ENCODE results near the gene ZBTB44.
"Not testable (repeated sequence)": the region's sequence is repeated elsewhere in the genome, so short reads cannot be mapped to it uniquely, and the experiment has no call there.

ZBTB44 gene

GRCh38 chr11:130198964-130199363, 115.8 kb downstream of the ZBTB44 start:
- Mint-ChIP-seq H3K4me3 (no peak overlapping the region), H3K27me3 (ENCODE audit: low read depth, poor library complexity) (peaks cover 9% of the 10 kb centered on the region), H3K27ac (no peak overlapping the region), H3K9me3 (peaks cover 12% of the 10 kb centered on the region), H3K36me3 (ENCODE audit: low read depth) (no peaks in the 10 kb centered on the region), H3K4me1 (no peaks in the 10 kb centered on the region)
- DNase-seq, result no peak
- TF ChIP-seq CTCF (IDR thresholded peaks at IDR 0.05), result no peak

GRCh38 chr11:130198292-130198691, 116.4 kb downstream of the ZBTB44 start:
- peaks cover 7% of the 10 kb centered on the region for H3K27me3 Mint-ChIP-seq (ENCODE audit: low read depth, poor library complexity)
- H3K27ac Mint-ChIP-seq, result no peak overlapping the region
- no peak overlapping the region for H3K4me3 Mint-ChIP-seq
- H3K4me1 Mint-ChIP-seq, result no peaks in the 10 kb centered on the region
- TF ChIP-seq CTCF (IDR thresholded peaks at IDR 0.05), result no peak
- peaks cover 12% of the 10 kb centered on the region for H3K9me3 Mint-ChIP-seq
- no peaks in the 10 kb centered on the region for H3K36me3 Mint-ChIP-seq (ENCODE audit: low read depth)
- DNase-seq, result no peak

- Mint-ChIP-seq H3K4me3 (no peak overlapping the region), H3K9me3 (peaks cover 12% of the 10 kb centered on the region), H3K27me3 (ENCODE audit: low read depth, poor library complexity) (peaks cover 11% of the 10 kb centered on the region), H3K36me3 (ENCODE audit: low read depth) (no peaks in the 10 kb centered on the region), H3K4me1 (no peaks in the 10 kb centered on the region), H3K27ac (no peak overlapping the region)
- TF ChIP-seq CTCF (IDR thresholded peaks at IDR 0.05), result no peak
- DNase-seq, result no peak
Observed at GRCh38 chr11:130197386-130198035, 117.2 kb downstream of the ZBTB44 start.

GRCh38 chr11:130194241-130195023, 120.3 kb downstream of the ZBTB44 start:
- Mint-ChIP-seq H3K36me3 (ENCODE audit: low read depth) (no peaks in the 10 kb centered on the region), H3K27ac (no peak overlapping the region), H3K27me3 (ENCODE audit: low read depth, poor library complexity) (peaks cover 11% of the 10 kb centered on the region), H3K4me1 (no peaks in the 10 kb centered on the region), H3K4me3 (no peak overlapping the region), H3K9me3 (no peaks in the 10 kb centered on the region)
- DNase-seq, result no peak
- TF ChIP-seq CTCF (IDR thresholded peaks at IDR 0.05), result no peak

- not testable (repeated sequence) for H3K9me3 Mint-ChIP-seq; H3K4me3 Mint-ChIP-seq; H3K4me1 Mint-ChIP-seq; DNase-seq; H3K27ac Mint-ChIP-seq; H3K36me3 Mint-ChIP-seq (ENCODE audit: low read depth)
- peaks cover 11% of the 10 kb centered on the region for H3K27me3 Mint-ChIP-seq (ENCODE audit: low read depth, poor library complexity)
Observed at GRCh38 chr11:130193551-130193950, 121.2 kb downstream of the ZBTB44 start.

GRCh38 chr11:130192845-130193267, 121.9 kb downstream of the ZBTB44 start:
- no peaks in the 10 kb centered on the region for H3K9me3 Mint-ChIP-seq
- TF ChIP-seq CTCF (IDR thresholded peaks at IDR 0.05), result no peak
- no peaks in the 10 kb centered on the region for H3K4me1 Mint-ChIP-seq
- H3K4me3 Mint-ChIP-seq, result no peak overlapping the region
- H3K27ac Mint-ChIP-seq, result no peak overlapping the region
- no peak for DNase-seq
- peaks cover 11% of the 10 kb centered on the region for H3K27me3 Mint-ChIP-seq (ENCODE audit: low read depth, poor library complexity)
- H3K36me3 Mint-ChIP-seq (ENCODE audit: low read depth), result no peaks in the 10 kb centered on the region

All from nephron progenitor cell (in vitro differentiated cells).